Measurements from ENCODE around the gene PRH1. TPM values are rescaled to one million over a fixed set of nuclear protein-coding genes. Genes with fewer than 3 reads are reported as not detected.

The PRH1 gene
- total RNA-seq, 1 donor from 2014 or later: 15.6 TPM

- peaks cover 5% of the 10 kb centered on the region for H3K9me3 Mint-ChIP-seq (ENCODE audit: unreplicated experiment)
- H3K36me3 Mint-ChIP-seq (ENCODE audit: low read depth, unreplicated experiment): peaks cover 3% of the 10 kb centered on the region
Measured at GRCh38 chr12:10896854-10897253, 12.8 kb upstream of the PRH1 start.

GRCh38 chr12:10891937-10892336, 7.9 kb upstream of the PRH1 start:
- Mint-ChIP-seq H3K36me3 (ENCODE audit: low read depth, unreplicated experiment) (no peaks in the 10 kb centered on the region), H3K27ac (ENCODE audit: unreplicated experiment) (no peak overlapping the region), H3K27me3 (ENCODE audit: unreplicated experiment) (peaks cover 2% of the 10 kb centered on the region), H3K4me3 (ENCODE audit: unreplicated experiment) (no peak overlapping the region), H3K9me3 (ENCODE audit: unreplicated experiment) (no peaks in the 10 kb centered on the region), H3K4me1 (ENCODE audit: unreplicated experiment) (peaks cover 2% of the 10 kb centered on the region)
- no peak for DNase-seq (ENCODE audit: low spot score)
- TF ChIP-seq, protein P1, sequence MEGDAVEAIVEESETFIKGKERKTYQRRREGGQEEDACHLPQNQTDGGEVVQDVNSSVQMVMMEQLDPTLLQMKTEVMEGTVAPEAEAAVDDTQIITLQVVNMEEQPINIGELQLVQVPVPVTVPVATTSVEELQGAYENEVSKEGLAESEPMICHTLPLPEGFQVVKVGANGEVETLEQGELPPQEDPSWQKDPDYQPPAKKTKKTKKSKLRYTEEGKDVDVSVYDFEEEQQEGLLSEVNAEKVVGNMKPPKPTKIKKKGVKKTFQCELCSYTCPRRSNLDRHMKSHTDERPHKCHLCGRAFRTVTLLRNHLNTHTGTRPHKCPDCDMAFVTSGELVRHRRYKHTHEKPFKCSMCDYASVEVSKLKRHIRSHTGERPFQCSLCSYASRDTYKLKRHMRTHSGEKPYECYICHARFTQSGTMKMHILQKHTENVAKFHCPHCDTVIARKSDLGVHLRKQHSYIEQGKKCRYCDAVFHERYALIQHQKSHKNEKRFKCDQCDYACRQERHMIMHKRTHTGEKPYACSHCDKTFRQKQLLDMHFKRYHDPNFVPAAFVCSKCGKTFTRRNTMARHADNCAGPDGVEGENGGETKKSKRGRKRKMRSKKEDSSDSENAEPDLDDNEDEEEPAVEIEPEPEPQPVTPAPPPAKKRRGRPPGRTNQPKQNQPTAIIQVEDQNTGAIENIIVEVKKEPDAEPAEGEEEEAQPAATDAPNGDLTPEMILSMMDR (IDR thresholded peaks at IDR 0.05; ENCODE audit: unreplicated experiment): no peak

More at GRCh38 chr12:10896854-10897253, 12.8 kb upstream of the PRH1 start:
- TF ChIP-seq, protein P1 (IDR thresholded peaks at IDR 0.05; ENCODE audit: unreplicated experiment): no peak
- no peak for DNase-seq (ENCODE audit: low spot score)
- H3K27me3 Mint-ChIP-seq (ENCODE audit: unreplicated experiment): no peaks in the 10 kb centered on the region
- no peak overlapping the region for H3K27ac Mint-ChIP-seq (ENCODE audit: unreplicated experiment)
- H3K4me3 Mint-ChIP-seq (ENCODE audit: unreplicated experiment): no peak overlapping the region
- H3K4me1 Mint-ChIP-seq (ENCODE audit: unreplicated experiment): peaks cover 4% of the 10 kb centered on the region

DNA sequence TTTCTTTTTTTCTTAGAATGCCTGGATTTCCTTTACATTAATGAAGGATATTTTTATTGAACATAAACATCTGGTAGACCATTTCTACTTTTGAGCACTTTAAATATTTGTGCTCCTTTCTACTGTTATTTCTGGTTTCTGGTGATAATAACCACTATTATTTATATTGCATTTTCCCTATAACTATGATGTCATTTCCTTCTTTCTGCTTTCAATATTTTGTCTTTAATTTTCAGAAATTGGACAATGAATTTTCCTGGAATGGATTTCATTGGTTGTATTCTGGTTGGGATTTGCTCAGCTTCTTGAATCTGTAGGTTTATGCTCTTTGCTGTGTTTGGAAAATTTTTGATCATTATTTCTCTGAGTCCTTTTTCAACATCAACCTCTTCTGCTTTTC, 5.2 kb upstream of the PRH1 start:
- TF ChIP-seq, protein P1 (IDR thresholded peaks at IDR 0.05; ENCODE audit: unreplicated experiment): no peak
- peaks cover 17% of the 10 kb centered on the region for H3K4me1 Mint-ChIP-seq (ENCODE audit: unreplicated experiment)
- peaks cover 2% of the 10 kb centered on the region for H3K27me3 Mint-ChIP-seq (ENCODE audit: unreplicated experiment)
- H3K36me3 Mint-ChIP-seq (ENCODE audit: low read depth, unreplicated experiment): no peaks in the 10 kb centered on the region
- no peak for DNase-seq (ENCODE audit: low spot score)
- no peak overlapping the region for H3K27ac Mint-ChIP-seq (ENCODE audit: unreplicated experiment)
- no peak overlapping the region for H3K4me3 Mint-ChIP-seq (ENCODE audit: unreplicated experiment)
- H3K9me3 Mint-ChIP-seq (ENCODE audit: unreplicated experiment): no peaks in the 10 kb centered on the region

GRCh38 chr12:10873378-10873777, 10.7 kb downstream of the PRH1 start:
- H3K27ac Mint-ChIP-seq (ENCODE audit: unreplicated experiment): no peak overlapping the region
- TF ChIP-seq, protein P1 (IDR thresholded peaks at IDR 0.05; ENCODE audit: unreplicated experiment): no peak
- H3K4me3 Mint-ChIP-seq (ENCODE audit: unreplicated experiment): no peak overlapping the region
- no peaks in the 10 kb centered on the region for H3K9me3 Mint-ChIP-seq (ENCODE audit: unreplicated experiment)
- peaks cover 10% of the 10 kb centered on the region for H3K36me3 Mint-ChIP-seq (ENCODE audit: low read depth, unreplicated experiment)
- DNase-seq (ENCODE audit: low spot score): no peak
- no peaks in the 10 kb centered on the region for H3K27me3 Mint-ChIP-seq (ENCODE audit: unreplicated experiment)
- H3K4me1 Mint-ChIP-seq (ENCODE audit: unreplicated experiment): peaks cover 6% of the 10 kb centered on the region

GRCh38 chr12:10867381-10867780, 16.7 kb downstream of the PRH1 start:
- peaks cover 6% of the 10 kb centered on the region for H3K4me1 Mint-ChIP-seq (ENCODE audit: unreplicated experiment)
- H3K36me3 Mint-ChIP-seq (ENCODE audit: low read depth, unreplicated experiment): no peaks in the 10 kb centered on the region
- H3K4me3 Mint-ChIP-seq (ENCODE audit: unreplicated experiment): no peak overlapping the region
- H3K9me3 Mint-ChIP-seq (ENCODE audit: unreplicated experiment): no peaks in the 10 kb centered on the region
- H3K27me3 Mint-ChIP-seq (ENCODE audit: unreplicated experiment): no peaks in the 10 kb centered on the region
- H3K27ac Mint-ChIP-seq (ENCODE audit: unreplicated experiment): no peak overlapping the region
- TF ChIP-seq, protein P1 (IDR thresholded peaks at IDR 0.05; ENCODE audit: unreplicated experiment): no peak
- DNase-seq (ENCODE audit: low spot score): no peak

All from endothelial cell (in vitro differentiated cells).